NCI-H69 (cell line): ENCODE data around the gene ARAF.
A peak's percentile ranks its signal among the peaks of the same experiment; 100 is the strongest.
"Not testable (repeated sequence)": the region's sequence is repeated elsewhere in the genome, so short reads cannot be mapped to it uniquely, and the experiment has no call there.

Experiments
- DNase-seq: peaks from one replicate; lab custom pipeline; 2025; lab: John Stamatoyannopoulos, UW

The ARAF gene

DNA sequence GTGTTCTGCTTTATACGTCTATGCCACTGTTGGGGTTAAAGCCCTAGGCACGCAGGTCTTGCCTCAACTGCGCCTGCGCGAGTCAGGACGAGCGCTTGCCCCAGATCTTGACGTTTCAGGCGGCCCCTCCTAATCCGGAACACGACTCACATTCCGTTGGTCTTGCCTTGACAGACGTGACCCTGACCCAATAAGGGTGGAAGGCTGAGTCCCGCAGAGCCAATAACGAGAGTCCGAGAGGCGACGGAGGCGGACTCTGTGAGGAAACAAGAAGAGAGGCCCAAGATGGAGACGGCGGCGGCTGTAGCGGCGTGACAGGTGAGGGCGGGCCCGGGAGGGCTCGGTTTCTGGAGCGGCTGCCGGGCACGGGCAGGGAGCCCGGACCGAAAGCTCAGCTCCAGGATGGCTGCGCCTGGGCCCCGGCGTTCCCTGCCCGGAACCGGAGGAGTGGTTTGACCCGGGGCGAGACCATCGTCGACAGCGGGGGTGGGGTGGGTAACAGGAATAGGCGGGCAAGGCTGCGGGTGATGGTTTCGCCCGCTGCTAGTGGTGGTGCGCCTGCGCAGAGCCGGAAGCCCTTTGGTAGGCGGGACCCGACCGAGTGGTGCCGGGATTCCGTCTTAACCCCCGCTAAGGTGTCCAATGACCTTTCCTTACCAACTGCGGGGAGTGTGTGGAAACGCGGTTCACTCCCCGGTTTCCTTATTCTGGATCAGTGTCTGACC, at the start of gene ARAF:
TSS of gene ARAF (plus strand) at position 272 of the 725 bp plus-strand sequence. CDS start 1,763 bp downstream, outside the sequence.
- DNase-seq, result peak; percentile 98

- not testable (repeated sequence) for DNase-seq
Measured at GRCh38 chrX:47512383-47512782, 48.6 kb upstream of the ARAF start.

DNA sequence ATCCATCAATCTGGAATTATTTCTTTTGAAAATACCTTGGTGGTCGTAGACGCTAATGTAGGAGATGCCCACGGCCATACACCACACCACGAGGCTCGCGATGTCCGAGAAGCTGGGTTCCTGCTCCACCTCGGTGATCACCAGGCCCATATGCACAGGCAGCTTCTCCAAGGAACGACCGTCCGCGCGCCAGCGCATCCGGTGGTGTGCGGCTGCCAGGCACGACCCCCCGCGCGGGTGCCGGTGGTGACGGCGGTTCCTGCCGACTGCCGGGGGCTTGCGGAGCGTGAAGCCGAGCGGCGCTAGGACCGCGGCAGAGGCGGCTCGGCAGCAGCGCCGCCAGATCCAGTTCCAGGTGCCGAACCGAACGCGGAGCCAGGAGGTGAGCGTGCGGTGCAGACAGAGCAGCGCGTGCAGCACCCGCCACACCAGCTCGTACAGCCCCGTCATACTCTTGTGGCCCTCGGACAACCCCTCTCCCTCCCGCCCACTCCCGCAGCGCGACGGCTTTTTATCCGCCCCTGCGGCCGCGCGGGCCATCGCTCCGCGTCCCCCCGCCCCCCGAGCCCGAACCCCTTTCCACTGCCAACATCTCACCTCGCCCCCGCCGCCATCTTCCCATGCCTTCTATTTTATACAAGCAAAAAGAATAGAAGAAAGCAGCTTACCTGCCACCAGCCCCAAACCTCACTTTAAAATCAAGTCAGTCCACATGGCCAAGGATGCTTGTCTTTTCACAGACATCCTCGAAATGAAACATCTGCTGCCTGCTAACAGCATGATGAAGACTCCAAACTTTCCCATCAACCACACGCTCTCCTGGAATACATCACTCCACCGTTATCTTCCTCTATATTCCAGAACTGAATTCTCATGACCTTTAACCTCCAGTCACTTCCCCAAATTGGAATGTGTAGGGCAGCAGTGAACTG, 47.7 kb upstream of the ARAF start:
- peak; percentile 10 for DNase-seq

DNA sequence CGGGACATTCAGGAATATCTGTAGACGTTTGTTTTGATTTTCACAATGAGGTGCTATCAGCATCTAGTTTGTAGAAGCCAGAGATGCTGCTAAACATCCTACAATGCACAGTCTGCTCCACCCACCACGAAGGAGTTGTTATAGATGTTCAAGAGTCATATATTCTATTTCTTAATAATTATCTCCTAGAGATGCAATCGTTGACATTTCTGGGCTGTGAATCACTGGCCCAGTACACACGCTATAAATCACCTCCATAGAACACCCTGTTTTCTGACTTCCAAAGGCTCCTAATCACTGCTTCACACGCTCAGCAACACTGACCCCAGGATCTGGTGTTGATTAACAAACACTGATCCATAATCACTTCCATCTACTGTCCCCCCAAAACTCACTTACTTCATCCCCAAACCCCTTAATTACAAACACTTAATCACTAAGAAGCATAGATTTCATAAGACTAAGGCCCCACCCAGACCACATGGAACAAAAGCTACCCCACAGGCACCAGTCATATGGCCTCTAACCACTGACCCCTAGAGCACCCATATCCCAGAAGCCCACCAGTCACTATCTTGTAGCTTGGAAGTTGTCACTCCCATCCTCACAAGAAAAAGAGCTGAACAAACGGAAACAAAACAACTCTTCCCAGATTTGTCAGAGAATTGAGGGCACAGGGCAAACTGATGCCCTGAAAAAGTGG, 46.3 kb upstream of the ARAF start:
- no peak for DNase-seq

DNA sequence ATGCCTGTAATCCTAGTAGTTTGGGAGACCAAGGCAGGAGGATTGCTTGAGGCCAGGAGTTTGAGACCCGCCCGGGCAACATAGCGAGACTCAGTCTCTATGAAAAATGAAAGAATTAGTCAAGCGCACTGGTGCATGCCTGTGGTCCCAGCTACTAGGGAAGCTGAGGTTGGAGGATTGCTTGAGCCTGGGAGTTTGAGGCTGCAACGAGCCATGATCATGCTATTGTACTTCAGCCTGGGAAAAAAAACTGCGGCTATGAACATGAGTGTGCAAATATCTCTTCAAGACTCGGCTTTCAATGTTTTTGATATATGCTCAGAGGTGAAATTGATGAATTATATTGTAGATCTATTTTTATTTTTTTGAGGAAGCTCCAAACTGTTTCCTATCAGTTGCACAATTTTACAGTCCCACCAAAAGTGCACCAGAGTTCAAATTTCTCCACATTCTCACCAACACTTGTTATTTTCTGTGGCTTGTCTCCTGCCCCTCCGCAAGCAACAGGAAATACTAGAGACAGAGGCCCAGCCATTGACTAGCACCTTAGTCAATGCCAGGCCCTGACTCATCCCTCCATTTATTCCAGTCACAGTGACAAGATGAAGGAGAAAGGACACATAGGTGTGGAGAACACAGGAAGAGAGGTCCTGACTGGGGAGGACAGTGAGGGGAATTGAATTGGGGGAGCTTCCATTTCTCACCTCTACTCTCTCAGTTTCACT, 44.9 kb upstream of the ARAF start:
- DNase-seq, result no peak

- DNase-seq, result no peak
Measured at GRCh38 chrX:47518144-47518543, 42.9 kb upstream of the ARAF start.

GRCh38 chrX:47523297-47523696, 37.7 kb upstream of the ARAF start:
- peak; percentile 82 for DNase-seq

DNA sequence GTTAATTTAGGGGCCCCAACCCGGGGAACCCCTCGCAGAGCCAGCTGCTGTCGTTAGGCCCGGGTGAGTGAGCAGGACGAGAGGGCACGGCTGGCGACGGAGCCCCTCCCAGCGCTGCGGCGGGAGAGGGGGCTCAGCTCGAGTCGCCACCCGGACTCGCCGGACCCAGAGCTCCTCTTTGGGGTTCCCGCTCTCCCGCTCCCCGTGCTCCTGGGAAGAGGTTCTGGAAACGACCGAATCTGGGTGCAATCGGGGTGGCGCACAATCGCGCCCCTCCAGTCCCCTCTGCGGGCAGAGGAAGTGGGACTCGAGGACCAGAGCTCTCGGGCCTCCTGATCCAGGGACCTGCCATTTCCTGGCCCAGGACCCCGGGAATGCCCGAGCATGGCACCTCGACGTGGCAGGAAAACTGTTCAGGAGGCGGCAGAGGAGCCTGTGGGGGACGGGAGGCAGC, 37.3 kb upstream of the ARAF start:
- DNase-seq, result peak; percentile 24

GRCh38 chrX:47529548-47529947, 31.5 kb upstream of the ARAF start:
- no peak for DNase-seq

DNA sequence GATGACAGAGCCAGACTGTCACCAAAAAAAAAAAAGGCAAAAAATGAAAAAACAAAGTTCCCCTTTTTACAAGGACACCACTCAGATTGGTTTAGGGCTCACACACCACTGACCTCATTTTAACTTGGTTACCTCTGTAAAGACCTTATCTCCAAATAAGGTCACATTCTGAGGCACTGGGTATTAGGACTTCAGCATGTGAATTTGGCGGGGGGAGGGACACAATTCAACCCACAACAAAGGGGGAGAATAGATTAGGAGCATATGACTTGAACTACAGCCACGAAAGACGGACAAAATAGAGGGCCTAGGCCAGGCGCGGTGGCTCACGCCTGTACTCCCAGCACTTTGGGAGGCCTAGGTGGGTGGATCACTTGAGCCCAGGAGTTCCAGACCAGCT, 31.0 kb upstream of the ARAF start:
- DNase-seq, result no peak

DNA sequence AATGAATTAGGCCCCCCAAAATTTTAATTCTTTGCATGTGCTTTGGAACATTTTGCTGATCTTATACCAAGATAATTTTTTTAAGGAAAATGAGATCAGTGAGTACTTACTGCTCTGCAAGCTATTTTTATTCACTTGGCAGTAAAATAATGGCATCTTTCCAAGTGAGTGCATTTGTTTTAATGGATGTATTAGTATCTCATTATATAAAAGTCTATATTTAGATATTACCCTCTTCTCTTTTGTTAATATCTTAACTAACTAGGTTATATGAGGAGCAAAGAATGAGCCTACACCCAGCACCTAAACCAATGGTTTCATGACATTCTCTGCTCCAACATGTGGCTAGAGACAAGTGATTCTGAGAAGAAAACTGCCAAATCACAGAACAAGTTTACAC, 21.1 kb upstream of the ARAF start:
- DNase-seq, result no peak

DNA sequence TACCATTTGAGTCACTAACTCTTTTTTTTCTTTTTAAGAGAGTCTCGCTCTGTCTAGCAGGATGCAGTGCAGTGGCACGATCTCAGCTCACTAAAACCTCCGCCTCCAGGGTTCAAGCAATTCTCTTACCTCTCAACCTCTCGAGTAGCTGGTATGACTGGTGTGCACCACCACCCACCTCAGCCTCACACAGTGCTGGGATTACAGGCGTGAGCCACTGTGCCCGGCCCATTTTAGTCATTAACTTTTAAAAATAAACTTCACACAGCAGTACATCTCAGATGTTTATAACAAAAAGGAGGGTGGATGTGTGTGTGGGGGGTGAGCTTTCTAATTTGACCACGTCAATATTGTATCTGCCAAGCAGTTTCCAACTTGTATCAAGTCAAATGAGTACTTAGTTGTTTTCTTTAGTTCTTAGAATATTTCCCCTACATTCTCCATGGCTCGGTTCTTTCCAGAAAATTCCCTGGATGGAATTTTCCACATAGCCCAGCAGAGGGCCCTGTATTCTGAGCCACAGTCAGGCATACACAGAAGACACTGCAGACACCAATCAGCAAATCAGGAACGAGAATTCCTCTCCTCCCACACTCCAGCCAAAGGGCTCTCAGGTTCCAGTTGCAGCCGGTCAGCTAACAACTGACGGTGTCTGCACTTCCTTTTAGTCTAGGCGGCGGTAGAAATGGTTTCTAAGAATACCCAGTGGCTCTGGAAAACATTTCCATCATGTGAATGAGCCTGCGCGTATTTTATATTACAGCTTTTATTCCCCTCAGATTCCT, 20.1 kb upstream of the ARAF start:
- DNase-seq, result peak; percentile 92

DNA sequence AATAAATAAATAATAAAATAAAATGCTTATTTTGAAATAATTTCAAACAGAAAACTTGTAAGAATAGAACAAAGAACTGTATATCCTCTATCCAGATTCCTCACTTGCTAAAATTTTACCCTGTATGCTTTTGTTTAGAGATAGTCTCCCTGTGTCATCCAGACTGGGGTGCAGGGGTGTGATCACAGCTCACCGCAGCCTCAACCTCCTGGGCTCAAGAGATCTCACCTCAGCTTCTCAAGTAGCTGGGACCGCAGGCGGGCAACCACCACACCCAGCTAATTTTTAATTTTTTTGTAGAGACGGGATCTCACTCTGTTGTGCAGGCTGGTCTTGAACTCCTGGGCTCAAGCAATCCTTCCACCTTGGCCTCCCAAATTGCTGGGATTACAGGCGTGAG, 17.5 kb upstream of the ARAF start:
- DNase-seq, result no peak

GRCh38 chrX:47556045-47556623, 4.9 kb upstream of the ARAF start:
- peak; percentile 95 for DNase-seq

DNA sequence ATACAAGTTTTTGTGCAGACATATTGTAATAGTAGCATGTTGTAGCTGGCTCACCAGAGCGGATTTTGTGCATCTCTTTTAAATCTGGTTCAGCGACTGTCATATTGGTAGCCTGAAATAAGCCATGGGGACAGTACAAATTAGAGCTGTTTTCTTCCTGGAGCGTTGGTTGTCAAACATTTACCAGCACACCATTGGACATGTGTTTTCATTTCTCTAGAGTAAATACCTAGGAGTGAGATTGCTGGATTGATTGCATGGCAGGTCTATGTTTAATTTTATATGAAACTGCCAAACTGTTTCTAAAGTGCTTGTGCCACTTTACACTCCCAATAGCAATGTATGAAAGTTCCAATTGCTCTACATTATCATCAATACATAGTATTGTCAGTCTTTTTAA, 2.6 kb upstream of the ARAF start:
- DNase-seq, result no peak

DNA sequence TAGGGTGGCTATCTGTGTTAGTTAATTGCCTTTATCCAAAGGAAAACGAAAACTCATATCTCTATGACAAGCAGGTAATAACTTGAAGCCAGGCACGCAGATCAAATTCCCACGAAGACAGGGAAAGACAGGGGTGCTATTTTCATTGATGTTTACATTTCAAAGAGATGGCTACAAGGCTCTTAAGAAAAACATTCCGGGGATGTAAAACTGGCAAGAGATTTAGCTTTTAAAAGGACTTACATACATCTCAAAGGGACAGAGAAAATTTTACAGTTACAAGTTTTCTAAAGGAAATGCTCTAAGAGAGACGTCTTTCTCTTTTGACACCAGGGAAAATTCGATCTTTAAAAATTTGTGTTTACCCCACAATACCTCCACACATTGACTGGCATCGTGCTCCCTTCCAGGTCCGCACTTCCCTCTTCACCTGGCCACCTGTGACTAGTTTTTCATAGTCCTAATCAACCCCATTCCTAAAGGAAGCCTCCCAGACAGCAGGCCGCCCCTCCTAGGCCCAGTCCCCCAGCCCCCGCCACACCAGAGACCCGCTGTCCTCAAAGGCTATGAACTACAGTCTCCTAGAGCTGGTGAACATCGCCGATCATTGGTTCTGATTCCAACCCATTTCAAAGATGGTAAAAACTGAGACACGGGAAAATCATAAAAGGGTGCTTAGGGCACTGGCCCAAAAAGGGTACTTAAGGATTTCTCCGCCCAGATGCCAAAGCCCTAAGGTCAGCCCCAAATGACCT, 649 bp upstream of the ARAF start:
- peak; percentile 17 for DNase-seq

DNA sequence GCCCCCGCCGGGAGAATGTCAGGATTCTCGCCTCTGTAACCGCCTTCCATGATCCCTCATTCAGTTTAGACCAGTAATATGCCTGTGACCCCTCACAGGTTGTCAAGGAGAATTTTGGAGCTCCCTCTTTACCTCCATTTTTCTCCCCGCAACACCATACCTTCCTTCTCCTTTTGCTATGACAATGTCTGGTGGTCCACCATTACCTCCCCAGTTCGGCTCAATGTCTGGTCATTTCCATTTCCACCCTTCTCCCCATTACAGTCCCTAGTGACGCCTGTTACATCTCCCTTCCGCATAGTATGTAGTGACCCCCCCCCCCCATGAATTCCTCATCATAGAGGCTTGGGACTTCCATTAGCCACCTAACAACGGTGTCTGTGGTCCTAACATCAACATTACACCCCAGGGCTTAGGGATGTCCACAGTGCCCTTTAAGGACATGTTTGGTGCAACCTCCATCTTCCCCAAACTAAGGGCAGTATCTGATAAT, 700 bp downstream of the ARAF start:
- DNase-seq, result no peak

DNA sequence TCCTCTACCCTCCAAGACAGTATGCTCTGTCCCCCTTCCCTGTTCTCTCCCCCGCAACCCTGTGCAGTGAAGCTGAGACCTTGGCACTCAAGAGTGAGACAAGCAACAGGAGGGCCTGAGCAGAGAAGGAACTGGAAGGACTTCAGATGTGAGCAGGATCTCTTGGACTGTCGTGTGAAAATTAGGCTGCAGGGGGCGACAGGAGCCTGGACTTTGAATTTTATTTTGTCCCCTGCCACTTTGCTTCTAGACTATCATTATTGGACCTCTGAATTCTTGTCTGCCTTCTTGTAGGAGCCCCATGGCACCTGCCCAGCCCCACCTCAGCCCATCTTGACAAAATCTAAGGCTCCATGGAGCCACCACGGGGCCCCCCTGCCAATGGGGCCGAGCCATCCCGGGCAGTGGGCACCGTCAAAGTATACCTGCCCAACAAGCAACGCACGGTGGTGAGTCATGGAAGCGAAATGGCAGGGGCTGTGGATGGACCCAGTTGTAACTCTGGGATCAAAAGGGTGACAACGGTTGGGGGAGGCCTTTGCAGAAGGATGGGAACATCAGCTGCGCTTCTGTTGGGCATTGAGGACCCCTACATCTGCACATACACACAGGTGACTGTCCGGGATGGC, 1.7 kb downstream of the ARAF start:
- peak; percentile 19 for DNase-seq

DNA sequence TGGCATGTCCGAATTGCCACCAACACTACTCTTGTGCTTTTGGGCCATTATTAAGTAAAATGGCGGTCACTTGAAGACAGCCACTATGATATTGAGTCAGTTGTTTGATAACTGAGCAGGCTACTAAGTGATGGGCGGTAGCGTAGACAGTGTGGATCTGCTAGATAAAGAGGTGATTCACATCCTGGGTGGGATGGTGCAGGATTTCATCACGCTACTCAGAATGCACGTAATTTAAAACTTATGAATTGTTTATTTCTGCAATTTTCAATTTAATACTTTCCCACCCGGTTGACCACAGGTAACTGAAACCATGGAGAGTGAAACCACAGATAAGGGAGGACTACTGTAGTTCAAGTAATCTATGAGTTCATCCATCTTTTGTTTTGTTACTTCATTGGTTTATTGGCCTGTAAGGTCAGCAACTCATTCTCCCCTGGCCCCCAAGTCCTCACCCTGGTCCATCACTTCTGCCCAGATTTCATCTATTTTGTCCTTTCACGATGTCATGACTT, 2.9 kb downstream of the ARAF start:
- no peak for DNase-seq
